Activated T-cell treated with anti-CD3 and anti-CD28 coated beads, Interleukin-2, amount 50 U/mL, for 48 hours (primary cell): ENCODE data around the gene LINGO1.

Experiments
- DNase-seq, 2 experiments: peaks; one replicate each; pipeline ENCODE4 v3.0.0-alpha.2; 2020

The LINGO1 gene

GRCh38 chr15:77589839-77590238 lies 42.9 kb downstream of the LINGO1 start:
- no peak for DNase-seq

GRCh38 chr15:77588126-77588525 lies 44.6 kb downstream of the LINGO1 start:
- no peak for DNase-seq

- no peak for DNase-seq
These were observed 48.0 kb downstream of the LINGO1 start for GRCh38 chr15:77584691-77585090.

GRCh38 chr15:77584201-77584600 lies 48.5 kb downstream of the LINGO1 start:
- DNase-seq = no peak

GRCh38 chr15:77582763-77583162 lies 49.9 kb downstream of the LINGO1 start:
- DNase-seq = no peak

GRCh38 chr15:77581896-77582569 lies 50.7 kb downstream of the LINGO1 start:
- DNase-seq = no peak

GRCh38 chr15:77580996-77581682 lies 51.6 kb downstream of the LINGO1 start:
- DNase-seq = no peak

- DNase-seq = no peak
These were observed 53.1 kb downstream of the LINGO1 start for GRCh38 chr15:77579498-77580188.

- DNase-seq = no peak
These were observed 53.9 kb downstream of the LINGO1 start for GRCh38 chr15:77578641-77579372.

GRCh38 chr15:77577366-77577950 lies 55.3 kb downstream of the LINGO1 start:
- DNase-seq = no peak

- no peak for DNase-seq
These were observed 56.2 kb downstream of the LINGO1 start for GRCh38 chr15:77576538-77576937.

GRCh38 chr15:77575203-77575934 lies 57.3 kb downstream of the LINGO1 start:
- no peak for DNase-seq

GRCh38 chr15:77574521-77575202 lies 58.0 kb downstream of the LINGO1 start:
- no peak for DNase-seq

- DNase-seq = no peak
These were observed 58.9 kb downstream of the LINGO1 start for GRCh38 chr15:77573802-77574201.

GRCh38 chr15:77572186-77572585 lies 60.5 kb downstream of the LINGO1 start:
- DNase-seq = no peak

- no peak for DNase-seq
These were observed 61.0 kb downstream of the LINGO1 start for GRCh38 chr15:77571741-77572140.

GRCh38 chr15:77571181-77571580 lies 61.5 kb downstream of the LINGO1 start:
- no peak for DNase-seq

GRCh38 chr15:77569729-77570125 lies 63.0 kb downstream of the LINGO1 start:
- DNase-seq = no peak

GRCh38 chr15:77568973-77569728 lies 63.6 kb downstream of the LINGO1 start:
- DNase-seq = no peak

GRCh38 chr15:77568014-77568972 lies 64.4 kb downstream of the LINGO1 start:
- DNase-seq = no peak
